Ovary (tissue), 9 donors: ENCODE measurements around the gene IFT74. TPM values are rescaled to one million over a fixed set of nuclear protein-coding genes. Genes with fewer than 3 reads are reported as not detected.

Experiments
- DNase-seq, 5 donors: peaks; one replicate each; pipeline ENCODE4 v3.0.0-alpha.2; 2019 to 2020
- H3K27ac ChIP-seq, 2 donors: fragments of 200-600 bp; one replicate each; pipeline versions ENCODE4 v1.5.1 to v1.8.0; 2019 to 2022
- H3K27me3 ChIP-seq: fragments of 200-600 bp; one replicate; pipeline ENCODE4 v1.8.0; 2022
- H3K36me3 ChIP-seq: fragments of 200-600 bp; sonication (generic); one replicate; pipeline ENCODE4 v1.5.1; 2019
- H3K4me1 ChIP-seq: one replicate; pipeline ENCODE4 v1.8.1; 2013; ENCODE audit warnings: mild to moderate bottlenecking, moderate library complexity; ENCODE audit not compliant: insufficient read depth
- H3K4me3 ChIP-seq: fragments of 200-600 bp; sonication (generic); one replicate; pipeline ENCODE4 v1.5.1; 2017
- H3K9me3 ChIP-seq, 2 donors: fragments of 200-600 bp in 1 of 2; sonication (generic) in 1 of 2; one replicate each; pipeline versions ENCODE4 v1.5.1 to v1.8.1; 2013 to 2019; ENCODE audit warnings: mild to moderate bottlenecking in 1 of 2, moderate library complexity in 1 of 2
- CTCF ChIP-seq, 3 donors: fragments of 450-650 bp in 2 of 3; fragments of 200-600 bp in 1 of 3; IDR thresholded peaks; one replicate each; pipeline versions ENCODE4 v1.5.1 to v1.8.0; 2016 to 2022; ENCODE audit warnings: antibody characterized with exemption in 3 of 3, mild to moderate bottlenecking in 1 of 3
- EP300 ChIP-seq: sonication (generic); formaldehyde crosslinking; IDR thresholded peaks from one replicate; pipeline ENCODE4 v1.6.1; 2017; ENCODE audit warnings: antibody characterized with exemption
- POLR2A ChIP-seq: fragments of 450-650 bp; IDR thresholded peaks from one replicate; pipeline ENCODE4 v1.6.1; 2017; ENCODE audit warnings: antibody characterized with exemption, mild to moderate bottlenecking, moderate library complexity
- WGBS, 3 donors: extraction: QIAGEN DNeasy Blood & Tissue Kit in 1 of 3; methylation state at CpG; one replicate each; pipeline versions ENCODE4 v1.1.5 to v1.1.7; 2013 to 2017; 5-methylcytosine and 5-hydroxymethylcytosine counted together
- intact Hi-C, 4 donors: fragments of 100-400 bp; cut with DNase I; formaldehyde crosslinking; loops; one replicate each; pipeline versions ENCODE4 v1.11.0 to v1.15.1; 2022 to 2023
- polyA plus RNA-seq, 2 donors: library from polyadenylated mRNA; stranded (reverse); fragments of 200-250 nt in 1 of 2; fragments of 350-450 nt in 1 of 2; fragmentation: Illumina TruSeq in 1 of 2; extraction: RNeasy Lipid Tissue Mini Kit (QIAGEN cat#74804) in 1 of 2; gene quantifications; one replicate each; pipeline ENCODE4 v1.2.3, GENCODE V29; 2013 to 2014
- total RNA-seq, 7 donors: library from RNA; depleted of rRNA in 2 of 7; stranded (reverse); fragments of >200 nt in 2 of 7; fragmentation: NEBNext Ultra II Directional in 3 of 7; extraction: Animal tissue kit (Norgen Biotek cat#: 25700) in 3 of 7; gene quantifications; one replicate each; pipeline versions ENCODE4 v1.1.0 to v1.2.4, GENCODE V29; 2016 to 2023
- donor health status: DM: no; HTN: no; CAD: no; lungs with moderate emphysema.
- donor health status: DM: no; HTN: no; CAD: no.
- donor health status: Bipolar disorder and iron deficiency.
- donor health status: DM: yes; HTN: yes; CAD: no.
- donor health status: DM: no; HTN: no; CAD: no.
- donor health status: DM: yes; HTN: yes; CAD: no.

The IFT74 gene
- total and polyA plus RNA-seq, 9 donors: 9.2 to 24.6 (median 16.2) TPM

GRCh38 chr9:26956860-26957233 lies 635 bp downstream of the IFT74 start:
- H3K9me3 ChIP-seq: no peaks in the 10 kb centered on the region
- 9 to 17% (median 11%) methylated on average over 6 of the region's 6 CpGs for WGBS, 3 donors
- peaks cover 4% of the 10 kb centered on the region for H3K4me1 ChIP-seq
- peak overlapping the region; percentile 58 for H3K4me3 ChIP-seq
- TF ChIP-seq CTCF (IDR thresholded peaks at IDR 0.05) (no peak), EP300 (no peak), POLR2A (no peak)
- H3K27me3 ChIP-seq: no peaks in the 10 kb centered on the region
- H3K27ac ChIP-seq: peak overlapping the region; percentile 51 to 69
- no peaks in the 10 kb centered on the region for H3K36me3 ChIP-seq
- intact Hi-C loops: no loop called here
- DNase-seq: no peak

GRCh38 chr9:26971721-26972120 lies 15.5 kb downstream of the IFT74 start:
- Histone ChIP-seq H3K27ac (no peak overlapping the region), H3K4me1 (no peaks in the 10 kb centered on the region), H3K9me3 (peaks cover 0 to 4% of the 10 kb centered on the region in 2 donors), H3K4me3 (no peak overlapping the region), H3K36me3 (no peaks in the 10 kb centered on the region), H3K27me3 (no peaks in the 10 kb centered on the region)
- intact Hi-C loops: no loop called here
- no peak for DNase-seq
- TF ChIP-seq CTCF (IDR thresholded peaks at IDR 0.05) (no peak), POLR2A (no peak), EP300 (no peak)
- WGBS, 3 donors: 94 to 99% (median 97%) methylated on average over 1 of the region's 1 CpG

GRCh38 chr9:26973989-26974388 lies 17.8 kb downstream of the IFT74 start:
- no peak overlapping the region for H3K4me3 ChIP-seq
- WGBS, 3 donors: 96 to 97% (median 96%) methylated on average over 5 of the region's 5 CpGs

GRCh38 chr9:26974927-26975326 lies 18.7 kb downstream of the IFT74 start:
- no peaks in the 10 kb centered on the region for H3K36me3 ChIP-seq
- no peaks in the 10 kb centered on the region for H3K27me3 ChIP-seq
- TF ChIP-seq CTCF (IDR thresholded peaks at IDR 0.05) (no peak), EP300 (no peak), POLR2A (no peak)
- H3K4me1 ChIP-seq: no peaks in the 10 kb centered on the region
- 63 to 87% (median 87%) methylated on average over 4 of the region's 4 CpGs for WGBS, 3 donors
- intact Hi-C loops: no loop called here
- no peaks in the 10 kb centered on the region for H3K9me3 ChIP-seq
- H3K4me3 ChIP-seq: no peak overlapping the region
- H3K27ac ChIP-seq: no peak overlapping the region
- DNase-seq: no peak

More at GRCh38 chr9:26973989-26974388, 17.8 kb downstream of the IFT74 start:
- no peak overlapping the region for H3K27ac ChIP-seq
- no peaks in the 10 kb centered on the region for H3K27me3 ChIP-seq
- no peaks in the 10 kb centered on the region for H3K36me3 ChIP-seq
- no peak for TF ChIP-seq CTCF (IDR thresholded peaks at IDR 0.05)
- no peak for TF ChIP-seq EP300
- H3K4me1 ChIP-seq: no peaks in the 10 kb centered on the region
- no peak for DNase-seq
- intact Hi-C loops: no loop called here
- no peaks in the 10 kb centered on the region for H3K9me3 ChIP-seq
